OCI-LY3 (cell line): ENCODE measurements around the gene ABCA4.

Experiments
- H2AFZ ChIP-seq: fragments of 200-600, 300-600 bp; shearing (Covaris generic); 2 replicates; pipeline ENCODE4 v1.6.0; 2014; ENCODE audit warnings: antibody characterized with exemption, low read depth, low read length
- H3K27ac ChIP-seq: fragments of 200-600, 300-600 bp; sonication (generic); 2 replicates; pipeline ENCODE4 v1.5.1; 2014; ENCODE audit warnings: mild to moderate bottlenecking, low read length, moderate library complexity, mixed read lengths
- H3K27me3 ChIP-seq: fragments of 200-600, 300-600 bp; sonication (generic); 2 replicates; pipeline ENCODE4 v1.6.1; 2014; ENCODE audit warnings: low read depth, low read length, mixed read lengths
- H3K36me3 ChIP-seq: fragments of 200-600, 300-600 bp; sonication (generic); replicated peaks from 2 replicates; pipeline ENCODE3; 2014; ENCODE audit warnings: low read depth, low read length, mixed read lengths
- H3K4me1 ChIP-seq: fragments of 300-600, 200-600 bp; sonication (generic); 2 replicates; pipeline ENCODE4 v1.6.1; 2014; ENCODE audit warnings: low read length, mixed read lengths
- H3K4me2 ChIP-seq: fragments of 200-600, 300-600 bp; sonication (generic); 2 replicates; pipeline ENCODE4 v1.6.1; 2014; ENCODE audit warnings: low read length, mixed read lengths
- H3K4me3 ChIP-seq: fragments of 300-600, 200-600 bp; sonication (generic); 2 replicates; pipeline ENCODE4 v1.5.1; 2014; ENCODE audit warnings: antibody characterized with exemption, mild to moderate bottlenecking, low read length, moderate library complexity
- H3K79me2 ChIP-seq: fragments of 300-600, 200-600 bp; shearing (Covaris generic); 2 replicates; pipeline ENCODE4 v1.6.1; 2014; ENCODE audit warnings: mild to moderate bottlenecking, low read length, mixed read lengths
- H3K9ac ChIP-seq: fragments of 300-600, 200-600 bp; shearing (Covaris generic); 2 replicates; pipeline ENCODE4 v1.6.0; 2014; ENCODE audit warnings: mild to moderate bottlenecking, low read length, moderate library complexity
- H3K9me3 ChIP-seq: fragments of 200-600, 300-600 bp; shearing (Covaris generic); 2 replicates; pipeline ENCODE4 v1.6.1; 2014; ENCODE audit warnings: low read length, mixed read lengths; ENCODE audit not compliant: insufficient read depth
- H4K20me1 ChIP-seq: fragments of 200-600, 300-600 bp; sonication (generic); 2 replicates; pipeline ENCODE4 v1.6.1; 2016; ENCODE audit warnings: low read length, mixed read lengths; ENCODE audit not compliant: insufficient read depth
- EZH2phosphoT487 ChIP-seq: fragments of 200-600 bp; shearing (Covaris generic); IDR thresholded peaks from 2 replicates; pipeline ENCODE4 v1.6.1; 2018; ENCODE audit warnings: antibody characterized with exemption, mixed run types, low read depth
- TF ChIP-seq, protein P1 (sequence below): fragments of 200-600, 300-600 bp; sonication (generic); IDR thresholded peaks from 2 replicates; pipeline ENCODE4 v1.5.1; 2014; ENCODE audit warnings: antibody characterized with exemption, low read length, low read depth

The ABCA4 gene

GRCh38 chr1:94071391-94071790 is 49.6 kb downstream of the ABCA4 start:
- TF ChIP-seq, protein P1, sequence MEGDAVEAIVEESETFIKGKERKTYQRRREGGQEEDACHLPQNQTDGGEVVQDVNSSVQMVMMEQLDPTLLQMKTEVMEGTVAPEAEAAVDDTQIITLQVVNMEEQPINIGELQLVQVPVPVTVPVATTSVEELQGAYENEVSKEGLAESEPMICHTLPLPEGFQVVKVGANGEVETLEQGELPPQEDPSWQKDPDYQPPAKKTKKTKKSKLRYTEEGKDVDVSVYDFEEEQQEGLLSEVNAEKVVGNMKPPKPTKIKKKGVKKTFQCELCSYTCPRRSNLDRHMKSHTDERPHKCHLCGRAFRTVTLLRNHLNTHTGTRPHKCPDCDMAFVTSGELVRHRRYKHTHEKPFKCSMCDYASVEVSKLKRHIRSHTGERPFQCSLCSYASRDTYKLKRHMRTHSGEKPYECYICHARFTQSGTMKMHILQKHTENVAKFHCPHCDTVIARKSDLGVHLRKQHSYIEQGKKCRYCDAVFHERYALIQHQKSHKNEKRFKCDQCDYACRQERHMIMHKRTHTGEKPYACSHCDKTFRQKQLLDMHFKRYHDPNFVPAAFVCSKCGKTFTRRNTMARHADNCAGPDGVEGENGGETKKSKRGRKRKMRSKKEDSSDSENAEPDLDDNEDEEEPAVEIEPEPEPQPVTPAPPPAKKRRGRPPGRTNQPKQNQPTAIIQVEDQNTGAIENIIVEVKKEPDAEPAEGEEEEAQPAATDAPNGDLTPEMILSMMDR, result no peak
- TF ChIP-seq EZH2phosphoT487, result no peak
- Histone ChIP-seq H3K4me2 (no peak overlapping the region), H4K20me1 (no peaks in the 10 kb centered on the region), H3K4me1 (no peaks in the 10 kb centered on the region), H3K27ac (no peak overlapping the region), H2AFZ (no peak overlapping the region), H3K36me3 (no peaks in the 10 kb centered on the region), H3K9ac (no peak overlapping the region), H3K79me2 (no peaks in the 10 kb centered on the region), H3K9me3 (no peaks in the 10 kb centered on the region), H3K4me3 (no peak overlapping the region), H3K27me3 (peaks cover 8% of the 10 kb centered on the region; the same call in 1 of the 2 replicates)

- H3K9ac ChIP-seq, result no peak overlapping the region
- peaks cover 8% of the 10 kb centered on the region; the same call in 1 of the 2 replicates for H3K27me3 ChIP-seq
Measured at GRCh38 chr1:94070865-94071264, 50.1 kb downstream of the ABCA4 start.

GRCh38 chr1:94069919-94070285 is 51.0 kb downstream of the ABCA4 start:
- Histone ChIP-seq H3K36me3 (no peaks in the 10 kb centered on the region), H3K4me1 (no peaks in the 10 kb centered on the region), H4K20me1 (no peaks in the 10 kb centered on the region), H3K9ac (no peak overlapping the region), H3K27ac (no peak overlapping the region), H3K4me2 (no peak overlapping the region), H3K4me3 (no peak overlapping the region), H2AFZ (no peak overlapping the region), H3K9me3 (no peaks in the 10 kb centered on the region), H3K79me2 (no peaks in the 10 kb centered on the region), H3K27me3 (peaks cover 8% of the 10 kb centered on the region; the same call in 1 of the 2 replicates)
- TF ChIP-seq, protein P1, result no peak
- no peak for TF ChIP-seq EZH2phosphoT487

More at GRCh38 chr1:94070865-94071264, 50.1 kb downstream of the ABCA4 start:
- Histone ChIP-seq H3K4me1 (no peaks in the 10 kb centered on the region), H3K27ac (no peak overlapping the region), H3K9me3 (no peaks in the 10 kb centered on the region), H3K4me3 (no peak overlapping the region), H4K20me1 (no peaks in the 10 kb centered on the region), H3K4me2 (no peak overlapping the region), H3K79me2 (no peaks in the 10 kb centered on the region), H3K36me3 (no peaks in the 10 kb centered on the region), H2AFZ (no peak overlapping the region)
- no peak for TF ChIP-seq EZH2phosphoT487
- TF ChIP-seq, protein P1, result no peak

DNA sequence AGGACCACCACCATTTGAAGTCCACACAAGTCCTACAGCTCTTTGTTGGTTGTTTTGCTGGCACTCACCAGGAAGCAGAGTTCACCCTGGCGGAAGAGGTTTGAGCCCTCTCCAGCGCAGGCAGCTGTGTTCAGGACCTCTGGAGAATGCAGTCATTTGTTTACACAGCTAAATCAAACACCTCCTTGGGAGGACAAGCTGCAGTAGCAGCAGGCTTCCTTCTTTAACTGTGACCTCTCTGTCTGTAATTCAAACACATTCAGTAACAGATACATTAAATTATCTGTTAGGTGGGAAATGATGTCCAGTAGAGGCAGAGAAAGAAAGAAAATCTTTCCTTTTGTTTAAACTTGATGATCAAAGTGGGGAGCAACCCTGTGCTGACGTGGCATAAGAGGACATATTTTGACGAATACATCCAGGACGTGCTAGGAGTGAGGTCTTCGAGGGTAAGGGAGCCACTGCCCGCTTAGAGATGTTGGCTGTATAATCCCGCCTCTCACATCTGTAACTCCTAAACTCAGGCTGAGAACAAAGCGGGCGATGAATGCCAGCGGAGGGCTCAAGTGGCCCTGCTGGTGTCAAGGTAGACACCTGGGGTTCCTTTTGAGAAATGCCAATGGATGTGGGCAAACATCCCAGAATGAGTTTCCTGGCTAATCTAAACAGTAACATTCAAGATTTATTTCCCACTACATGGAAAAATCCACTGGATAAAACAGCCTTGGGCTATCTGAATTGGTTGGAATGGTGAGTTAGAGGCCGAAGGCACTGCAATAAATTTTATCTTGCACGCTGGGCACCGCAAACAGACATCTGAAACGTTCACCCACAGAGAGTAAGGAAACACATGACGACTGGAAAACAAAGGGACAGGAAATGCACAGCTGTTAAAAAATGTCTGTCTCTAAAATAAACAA is 51.7 kb downstream of the ABCA4 start:
- Histone ChIP-seq H3K27me3 (peaks cover 8% of the 10 kb centered on the region), H3K9me3 (no peaks in the 10 kb centered on the region), H3K4me2 (no peak overlapping the region), H3K4me3 (no peak overlapping the region), H2AFZ (no peak overlapping the region), H3K9ac (no peak overlapping the region), H3K4me1 (no peaks in the 10 kb centered on the region), H3K27ac (no peak overlapping the region), H4K20me1 (no peaks in the 10 kb centered on the region), H3K36me3 (no peaks in the 10 kb centered on the region), H3K79me2 (no peaks in the 10 kb centered on the region)
- TF ChIP-seq, protein P1, result no peak
- no peak for TF ChIP-seq EZH2phosphoT487
